Vagina (tissue), 2 donors: ENCODE measurements around the gene SLC22A23.

ENCODE experiments used
- CTCF ChIP-seq, 3 experiments: fragments of 450-650 bp in 2 of 3; fragments of 200-600 bp in 1 of 3; sonication (generic) in 1 of 3; IDR thresholded peaks; one replicate each; pipeline ENCODE4 v1.5.1; 2017 to 2019; ENCODE audit warnings: antibody characterized with exemption in 3 of 3, mild to moderate bottlenecking in 2 of 3, moderate library complexity in 2 of 3
- POLR2A ChIP-seq, 2 donors: fragments of 450-650 bp; IDR thresholded peaks; one replicate each; pipeline ENCODE4 v1.6.1; 2017; ENCODE audit warnings: antibody characterized with exemption in 2 of 2, mild to moderate bottlenecking in 2 of 2, moderate library complexity in 2 of 2
- POLR2AphosphoS5 ChIP-seq, 2 donors: sonication (generic); formaldehyde crosslinking; IDR thresholded peaks; one replicate each; pipeline ENCODE4 v1.9.0; 2017; ENCODE audit warnings: antibody characterized with exemption in 2 of 2, mild to moderate bottlenecking in 2 of 2, low read depth in 1 of 2; ENCODE audit not compliant: insufficient read depth in 1 of 2

- TF ChIP-seq CTCF (IDR thresholded peaks at IDR 0.05), result no peak
- TF ChIP-seq POLR2AphosphoS5 (IDR thresholded peaks at IDR 0.05; ENCODE audit: insufficient read depth in 1 of 2, low read depth in 1 of 2), result no peak
- no peak for TF ChIP-seq POLR2A (IDR thresholded peaks at IDR 0.05)
Measured at GRCh38 chr6:3417473-3417872, 39.4 kb downstream of the SLC22A23 start.
